Activated T-helper 2 cell treated with anti-CD3 and anti-CD28 coated beads, Interferon-gamma antibody, Interleukin-2, Interleukin-4, amounts not matched to agents 10 μg/mL and 5 μg/mL and 100 μg/mL, durations not matched to agents 14 hours and 24 hours and 36 hours (primary cell): ENCODE measurements around the gene PLB1. TPM values are rescaled to one million over a fixed set of nuclear protein-coding genes. Genes with fewer than 3 reads are reported as not detected.
"Not testable (repeated sequence)": the region's sequence is repeated elsewhere in the genome, so short reads cannot be mapped to it uniquely, and the experiment has no call there.

Experiments
- DNase-seq: peaks from one replicate; pipeline ENCODE4 v3.0.0; 2021; ENCODE audit warnings: low spot score
- H3K27ac Mint-ChIP-seq: one replicate; pipeline ENCODE4 v1.8.0; 2021; ENCODE audit warnings: mixed read lengths
- H3K27me3 Mint-ChIP-seq: one replicate; pipeline ENCODE4 v1.8.0; 2021; ENCODE audit warnings: low read depth, mixed read lengths
- H3K36me3 Mint-ChIP-seq: one replicate; pipeline ENCODE4 v1.8.0; 2021; ENCODE audit warnings: low read depth, mixed read lengths
- H3K4me1 Mint-ChIP-seq: one replicate; pipeline ENCODE4 v1.8.0; 2021; ENCODE audit warnings: low read depth, mixed read lengths
- H3K4me3 Mint-ChIP-seq: one replicate; pipeline ENCODE4 v1.8.0; 2021; ENCODE audit warnings: low read depth, mild to moderate bottlenecking, moderate library complexity, mixed read lengths
- H3K9me3 Mint-ChIP-seq: one replicate; pipeline ENCODE4 v1.8.0; 2021; ENCODE audit warnings: mixed read lengths
- intact Hi-C: fragments of 100-400 bp; cut with micrococcal nuclease; formaldehyde crosslinking; loops from one replicate; pipeline ENCODE4 v1.15.1; 2023
- total RNA-seq: library from RNA; stranded (reverse); gene quantifications from 2 replicates; pipeline ENCODE4 v1.2.3, GENCODE V29; 2022

PLB1 gene
- total RNA-seq, 1 donor from 2014 or later, result 1.8 TPM

DNA sequence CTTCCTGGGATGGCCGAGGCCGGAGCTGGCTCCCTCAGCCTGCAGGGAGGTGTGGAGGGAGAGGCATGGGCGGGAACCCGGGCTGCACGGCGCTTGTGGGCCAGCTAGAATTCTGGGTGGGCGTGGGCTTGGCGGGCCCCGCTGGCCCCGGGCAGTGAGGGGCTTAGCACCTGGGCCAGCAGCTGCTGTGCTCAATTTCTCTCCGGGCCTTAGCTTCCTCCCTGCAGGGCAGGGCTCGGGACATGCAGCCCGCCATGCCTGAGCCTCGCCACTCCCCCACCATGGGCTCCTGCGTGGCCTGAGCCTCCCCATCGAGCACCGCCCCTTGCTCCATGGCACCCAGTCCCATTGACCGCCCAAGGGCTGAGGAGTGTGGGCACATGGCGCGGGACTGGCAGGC, 23.2 kb upstream of the PLB1 start:
- peaks cover 41% of the 10 kb centered on the region for H3K4me1 Mint-ChIP-seq
- H3K9me3 Mint-ChIP-seq, DNase-seq, H3K27me3 Mint-ChIP-seq, intact Hi-C loops, H3K36me3 Mint-ChIP-seq, H3K27ac Mint-ChIP-seq, H3K4me3 Mint-ChIP-seq: not testable (repeated sequence)

DNA sequence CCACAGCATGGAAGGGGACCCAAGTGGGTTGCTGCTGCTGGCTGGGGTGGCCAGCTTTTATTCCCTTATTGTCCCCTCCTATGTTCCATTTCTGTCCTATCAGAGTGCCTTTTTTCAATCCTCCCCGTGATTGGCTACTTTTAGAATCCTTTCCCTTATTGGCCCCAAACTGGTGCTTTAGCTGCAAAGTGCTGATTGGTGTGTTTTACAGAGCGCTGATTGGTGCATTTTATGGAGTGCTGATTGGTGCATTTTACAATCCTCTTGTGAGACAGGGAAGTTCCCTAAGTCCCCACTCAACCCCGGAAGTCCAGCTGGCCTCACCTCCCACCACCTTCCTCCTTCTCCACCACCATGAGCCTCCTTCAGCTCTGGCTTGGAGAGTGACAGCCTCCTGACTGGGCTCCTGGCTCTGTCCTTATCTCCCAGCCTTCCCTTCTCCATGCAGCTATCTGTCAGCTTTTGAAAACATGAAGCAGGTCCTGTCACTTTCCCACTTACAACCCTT, 20.7 kb upstream of the PLB1 start:
- DNase-seq, result no peak
- H3K4me1 Mint-ChIP-seq, result peaks cover 30% of the 10 kb centered on the region

DNA sequence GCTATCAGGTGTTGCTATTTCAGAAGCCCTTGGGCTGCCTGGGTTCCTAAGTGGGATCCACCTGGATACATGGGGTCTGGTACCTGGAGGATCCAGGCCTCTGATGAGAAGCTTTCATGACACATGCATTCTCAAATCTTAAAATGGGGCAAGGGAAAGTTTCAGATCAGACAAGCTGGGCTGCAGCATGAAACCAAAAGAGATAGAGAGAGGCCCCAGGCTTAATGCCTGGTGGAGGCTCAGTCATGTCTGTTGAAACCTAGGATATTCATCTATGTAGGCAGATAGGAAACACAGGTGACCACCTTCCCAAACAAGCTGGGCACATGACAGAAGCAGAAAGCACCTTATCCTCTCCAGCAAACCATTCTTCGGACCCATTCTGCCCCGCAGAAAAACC, 18.8 kb upstream of the PLB1 start:
- H3K9me3 Mint-ChIP-seq, result peaks cover 12% of the 10 kb centered on the region
- no peak overlapping the region for H3K4me3 Mint-ChIP-seq
- no peak for DNase-seq
- H3K27me3 Mint-ChIP-seq, result peaks cover 3% of the 10 kb centered on the region
- no peak overlapping the region for H3K27ac Mint-ChIP-seq
- H3K4me1 Mint-ChIP-seq, result peaks cover 20% of the 10 kb centered on the region
- intact Hi-C loops, result no loop called here
- no peaks in the 10 kb centered on the region for H3K36me3 Mint-ChIP-seq

More for the DNA sequence above, 20.7 kb upstream of the PLB1 start:
- intact Hi-C loops, result no loop called here
- no peaks in the 10 kb centered on the region for H3K36me3 Mint-ChIP-seq
- no peak overlapping the region for H3K27ac Mint-ChIP-seq
- peaks cover 8% of the 10 kb centered on the region for H3K9me3 Mint-ChIP-seq
- H3K4me3 Mint-ChIP-seq, result no peak overlapping the region
- peaks cover 3% of the 10 kb centered on the region for H3K27me3 Mint-ChIP-seq

DNA sequence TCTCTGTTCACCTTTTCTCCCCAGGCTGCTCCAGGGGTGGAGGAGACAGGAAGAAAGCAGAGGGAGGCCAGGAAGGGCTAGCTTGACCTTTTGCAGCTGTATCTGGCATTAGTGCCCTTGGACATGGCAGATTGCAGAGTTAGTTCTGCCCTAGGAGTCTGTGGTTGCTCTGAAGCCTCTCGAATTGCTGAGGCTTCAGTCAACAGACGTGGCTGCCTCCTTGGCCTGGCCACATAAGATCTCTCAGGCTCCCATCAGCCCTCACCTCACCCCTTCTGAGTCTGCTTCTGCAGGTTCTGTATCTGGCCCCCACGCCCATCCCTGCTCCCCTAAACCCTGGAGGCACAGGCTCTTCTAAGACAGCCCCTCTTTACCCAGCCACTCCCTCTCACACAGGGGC, 18.2 kb upstream of the PLB1 start:
- no peak overlapping the region for H3K27ac Mint-ChIP-seq
- no peaks in the 10 kb centered on the region for H3K36me3 Mint-ChIP-seq
- intact Hi-C loops, result no loop called here

DNA sequence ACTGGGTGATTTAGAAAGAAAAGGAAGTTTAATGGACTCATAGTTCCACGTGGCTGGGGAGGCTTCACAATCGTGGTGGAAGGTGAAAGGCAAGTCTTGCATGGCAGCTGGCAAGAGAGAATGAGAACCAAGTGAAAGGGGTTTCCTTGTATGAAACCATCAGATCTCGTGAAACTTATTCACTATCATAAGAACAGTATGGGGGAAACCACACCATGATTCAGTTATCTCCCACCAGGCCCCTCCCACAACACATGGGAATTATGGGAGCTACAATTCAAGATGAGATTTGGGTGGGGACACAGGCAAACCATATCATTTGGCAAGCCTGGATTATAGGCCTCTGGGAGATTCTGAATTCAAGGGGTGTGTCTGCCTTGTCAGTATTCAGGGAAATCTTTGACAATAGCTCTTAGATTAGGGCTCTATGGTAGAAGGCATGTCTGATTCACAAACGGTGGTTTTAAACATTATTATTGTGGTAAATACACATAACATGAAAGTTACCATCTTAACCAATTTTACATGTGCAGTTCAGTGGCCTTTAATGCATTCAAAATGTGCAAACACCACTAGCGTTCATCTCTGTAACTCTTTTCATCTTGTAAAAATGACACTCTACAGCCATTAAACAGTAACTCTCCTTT, 15.3 kb upstream of the PLB1 start:
- H3K27ac Mint-ChIP-seq, result no peak overlapping the region
- intact Hi-C loops, result no loop called here
- no peak for DNase-seq
- H3K36me3 Mint-ChIP-seq, result no peaks in the 10 kb centered on the region
- H3K27me3 Mint-ChIP-seq, result peaks cover 5% of the 10 kb centered on the region
- H3K4me3 Mint-ChIP-seq, result no peak overlapping the region
- peaks cover 11% of the 10 kb centered on the region for H3K4me1 Mint-ChIP-seq
- peaks cover 15% of the 10 kb centered on the region for H3K9me3 Mint-ChIP-seq

More for the DNA sequence above, 18.2 kb upstream of the PLB1 start:
- Mint-ChIP-seq H3K4me3 (no peak overlapping the region), H3K4me1 (peaks cover 16% of the 10 kb centered on the region), H3K9me3 (peaks cover 16% of the 10 kb centered on the region), H3K27me3 (peaks cover 5% of the 10 kb centered on the region)
- DNase-seq, result no peak

DNA sequence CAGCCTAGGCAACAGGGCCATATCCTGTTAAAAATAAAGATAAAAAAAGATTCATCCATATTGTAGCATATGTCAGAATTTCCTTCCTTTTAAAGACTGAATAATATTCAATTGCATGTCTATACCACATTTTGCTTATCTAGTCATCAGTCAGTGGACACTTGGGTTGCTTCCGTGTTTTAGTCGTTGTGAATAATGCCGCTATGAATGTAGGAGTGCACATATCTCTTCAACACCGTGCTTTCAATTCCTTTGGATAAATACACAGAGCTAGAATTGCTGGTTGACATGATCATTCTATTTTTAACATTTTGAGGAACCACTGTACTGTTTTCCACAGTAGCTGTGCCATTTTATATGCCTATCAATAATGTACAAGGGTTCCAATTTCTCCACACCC, 14.0 kb upstream of the PLB1 start:
- no peak overlapping the region for H3K4me3 Mint-ChIP-seq
- no peak for DNase-seq
- H3K4me1 Mint-ChIP-seq, result peaks cover 11% of the 10 kb centered on the region
- H3K36me3 Mint-ChIP-seq, result no peaks in the 10 kb centered on the region
- no peak overlapping the region for H3K27ac Mint-ChIP-seq
- intact Hi-C loops, result no loop called here
- peaks cover 5% of the 10 kb centered on the region for H3K27me3 Mint-ChIP-seq
- H3K9me3 Mint-ChIP-seq, result peaks cover 15% of the 10 kb centered on the region

DNA sequence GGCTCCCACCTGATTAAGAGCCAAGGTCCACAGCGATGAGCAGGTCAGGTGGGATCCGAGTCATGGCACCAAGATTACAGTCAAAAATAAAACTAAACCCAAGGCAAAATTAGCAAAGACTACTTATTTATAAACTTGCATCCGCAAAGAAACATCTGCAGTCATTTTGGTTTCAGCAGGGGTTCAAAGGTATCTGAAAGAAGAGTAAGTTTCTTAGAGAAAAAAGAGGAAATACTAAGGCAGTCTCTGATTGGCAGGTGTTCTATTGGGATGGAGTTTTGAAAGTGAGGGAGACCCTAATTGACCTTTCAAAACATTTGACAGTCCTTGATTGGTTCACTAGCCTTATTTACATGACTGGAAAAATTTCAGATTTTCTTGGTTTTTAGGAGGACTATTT, 11.0 kb upstream of the PLB1 start:
- H3K27ac Mint-ChIP-seq, result no peak overlapping the region
- intact Hi-C loops, result no loop called here

DNA sequence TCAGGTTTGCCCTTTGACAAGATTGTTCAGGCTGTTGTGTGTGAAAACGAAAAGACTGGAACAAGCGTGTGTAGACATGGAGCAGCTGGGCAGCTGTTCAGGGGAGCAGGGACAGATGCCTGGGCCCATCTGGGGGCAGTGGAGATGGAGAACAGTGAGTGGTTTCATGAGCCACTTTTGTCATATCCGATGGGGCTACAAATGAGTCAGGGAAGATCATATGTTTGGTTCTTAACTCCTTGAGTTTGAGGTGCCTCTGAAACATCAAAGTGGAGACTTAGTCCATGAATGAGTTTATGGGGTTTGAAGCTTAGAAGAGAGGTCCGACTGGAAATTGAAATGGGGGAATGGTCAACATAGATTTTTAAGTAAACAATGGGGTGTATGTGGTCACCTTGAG, 9.3 kb upstream of the PLB1 start:
- peaks cover 3% of the 10 kb centered on the region for H3K27me3 Mint-ChIP-seq
- H3K4me3 Mint-ChIP-seq, result no peak overlapping the region
- no peaks in the 10 kb centered on the region for H3K36me3 Mint-ChIP-seq
- no peak overlapping the region for H3K27ac Mint-ChIP-seq
- intact Hi-C loops, result no loop called here
- peaks cover 7% of the 10 kb centered on the region for H3K9me3 Mint-ChIP-seq
- DNase-seq, result no peak
- H3K4me1 Mint-ChIP-seq, result peaks cover 2% of the 10 kb centered on the region

More for the DNA sequence above, 11.0 kb upstream of the PLB1 start:
- H3K4me3 Mint-ChIP-seq, result no peak overlapping the region
- H3K27me3 Mint-ChIP-seq, result peaks cover 3% of the 10 kb centered on the region
- peaks cover 15% of the 10 kb centered on the region for H3K9me3 Mint-ChIP-seq
- H3K36me3 Mint-ChIP-seq, result no peaks in the 10 kb centered on the region
- H3K4me1 Mint-ChIP-seq, result peaks cover 7% of the 10 kb centered on the region
- no peak for DNase-seq

DNA sequence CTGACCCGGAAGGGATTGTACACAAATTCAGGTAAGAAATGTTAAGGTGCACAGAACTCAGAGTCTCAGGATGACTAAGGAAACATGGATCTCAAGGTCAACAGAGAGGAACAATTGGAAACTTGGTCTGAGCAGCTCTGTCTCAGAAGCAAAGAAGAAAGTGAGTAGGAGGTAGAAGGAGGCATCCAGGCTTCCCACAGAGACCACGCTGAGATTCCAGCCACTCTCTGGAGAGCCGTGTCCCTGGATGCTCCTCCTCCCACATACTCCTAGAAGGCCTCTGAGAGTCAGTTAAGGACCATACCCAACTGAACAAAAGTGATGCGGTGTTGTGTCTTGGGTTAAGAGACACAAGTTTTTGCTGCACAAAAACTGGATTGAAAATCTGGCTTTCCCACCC, 8.6 kb upstream of the PLB1 start:
- Mint-ChIP-seq H3K36me3 (no peaks in the 10 kb centered on the region), H3K27ac (no peak overlapping the region), H3K4me3 (no peak overlapping the region), H3K27me3 (peaks cover 3% of the 10 kb centered on the region), H3K4me1 (peaks cover 2% of the 10 kb centered on the region), H3K9me3 (peaks cover 7% of the 10 kb centered on the region)
- no peak for DNase-seq
- intact Hi-C loops, result no loop called here

DNA sequence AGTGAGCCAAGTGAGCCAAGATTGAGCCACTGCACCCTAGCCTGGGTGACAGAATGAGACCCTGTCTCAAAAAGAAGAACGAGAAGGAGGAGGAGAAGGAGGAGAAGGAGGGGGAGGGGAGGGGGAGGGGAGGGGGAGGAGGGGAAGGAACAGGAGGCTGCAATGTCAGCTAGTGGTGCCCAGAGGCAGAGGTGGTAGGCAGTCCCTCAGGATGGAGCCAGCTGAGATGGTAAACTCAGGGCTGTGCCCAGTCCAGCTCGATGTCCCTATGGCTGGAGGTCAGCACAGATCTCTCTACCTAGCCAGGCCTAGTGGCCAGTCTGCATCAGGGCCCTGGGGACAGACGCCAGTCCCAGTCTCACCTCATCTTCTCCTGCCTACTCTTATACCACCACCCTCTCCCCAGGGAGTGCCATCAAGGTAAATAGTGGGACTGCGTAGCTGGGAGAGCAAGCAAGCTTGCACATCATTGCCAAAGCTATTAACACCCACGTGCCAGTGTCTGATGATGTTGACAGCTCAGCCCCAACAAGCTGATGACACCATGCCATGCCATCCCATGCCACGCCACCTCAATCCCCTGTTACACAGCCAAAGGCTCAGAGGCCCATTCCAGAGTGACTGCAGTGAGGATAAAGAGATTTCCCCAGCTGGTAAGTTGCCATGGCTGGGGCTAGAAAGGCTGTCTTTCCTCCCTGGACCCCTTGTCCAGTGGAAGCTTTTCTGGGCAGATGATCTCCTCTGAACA, 7.6 kb upstream of the PLB1 start:
- no peak overlapping the region for H3K4me3 Mint-ChIP-seq
- peaks cover 2% of the 10 kb centered on the region for H3K4me1 Mint-ChIP-seq
- no peaks in the 10 kb centered on the region for H3K9me3 Mint-ChIP-seq
- intact Hi-C loops, result no loop called here
- no peak for DNase-seq
- H3K27ac Mint-ChIP-seq, result no peak overlapping the region
- H3K36me3 Mint-ChIP-seq, result no peaks in the 10 kb centered on the region
- no peaks in the 10 kb centered on the region for H3K27me3 Mint-ChIP-seq

DNA sequence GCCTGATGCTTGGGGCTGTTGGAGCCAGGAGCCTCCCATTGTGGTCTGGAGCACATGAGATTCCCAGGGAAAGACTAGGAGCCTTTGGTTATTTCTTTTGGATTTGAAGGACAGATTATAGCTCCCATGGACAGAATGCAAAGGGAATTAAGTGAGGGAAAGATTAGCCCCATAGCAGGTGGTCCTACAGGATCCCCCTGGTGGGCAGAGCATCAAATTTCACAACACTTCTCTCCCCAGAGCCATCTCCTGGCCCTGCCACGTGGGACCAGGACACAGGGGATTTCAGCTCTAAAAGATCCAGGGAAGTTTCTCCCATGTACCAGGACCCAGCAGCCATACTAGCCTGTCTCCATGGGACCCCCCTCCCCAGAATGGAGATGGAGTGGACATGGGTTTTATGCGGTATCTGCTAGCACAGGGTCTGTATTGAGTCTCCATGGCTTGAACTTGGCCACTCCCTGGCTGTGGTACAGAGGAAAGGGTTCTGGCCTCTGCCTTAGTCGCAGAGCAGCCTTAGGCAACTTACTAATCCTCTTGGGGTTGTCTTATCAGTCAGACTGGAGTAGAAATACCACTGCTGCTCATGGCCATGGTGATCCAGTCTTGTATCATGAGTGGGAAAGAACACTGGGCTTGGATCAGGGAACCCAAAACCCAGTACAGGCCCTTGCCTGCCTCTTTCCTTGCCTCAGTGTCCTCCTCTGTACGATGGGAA, 6.8 kb upstream of the PLB1 start:
- Mint-ChIP-seq H3K9me3 (no peaks in the 10 kb centered on the region), H3K4me3 (no peak overlapping the region), H3K36me3 (no peaks in the 10 kb centered on the region), H3K4me1 (peaks cover 2% of the 10 kb centered on the region), H3K27ac (no peak overlapping the region), H3K27me3 (no peaks in the 10 kb centered on the region)
- intact Hi-C loops, result no loop called here
- DNase-seq, result no peak

DNA sequence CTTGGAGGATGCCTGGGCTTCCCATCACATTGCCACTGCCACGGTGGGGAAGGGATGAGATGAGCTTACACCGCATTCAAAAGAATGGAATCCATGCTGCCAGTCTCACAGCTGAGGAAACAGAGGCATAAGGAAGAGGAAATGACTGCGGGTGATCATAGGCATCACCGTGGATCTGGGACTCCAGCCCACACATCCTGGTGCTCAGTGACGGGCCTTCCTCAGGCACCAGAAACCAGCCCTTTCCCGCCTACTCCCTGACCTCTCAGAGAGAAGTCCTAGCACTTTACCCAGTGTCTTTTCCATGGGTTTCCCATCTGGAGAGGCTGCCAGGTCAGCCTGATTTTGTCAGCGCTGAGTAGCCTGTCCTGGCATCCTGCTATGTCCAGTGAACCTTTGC, 5.3 kb upstream of the PLB1 start:
- DNase-seq, result no peak
- H3K36me3 Mint-ChIP-seq, result no peaks in the 10 kb centered on the region
- intact Hi-C loops, result no loop called here
- H3K4me1 Mint-ChIP-seq, result peaks cover 2% of the 10 kb centered on the region
- H3K9me3 Mint-ChIP-seq, result no peaks in the 10 kb centered on the region
- H3K4me3 Mint-ChIP-seq, result no peak overlapping the region
- H3K27me3 Mint-ChIP-seq, result no peaks in the 10 kb centered on the region
- H3K27ac Mint-ChIP-seq, result no peak overlapping the region

DNA sequence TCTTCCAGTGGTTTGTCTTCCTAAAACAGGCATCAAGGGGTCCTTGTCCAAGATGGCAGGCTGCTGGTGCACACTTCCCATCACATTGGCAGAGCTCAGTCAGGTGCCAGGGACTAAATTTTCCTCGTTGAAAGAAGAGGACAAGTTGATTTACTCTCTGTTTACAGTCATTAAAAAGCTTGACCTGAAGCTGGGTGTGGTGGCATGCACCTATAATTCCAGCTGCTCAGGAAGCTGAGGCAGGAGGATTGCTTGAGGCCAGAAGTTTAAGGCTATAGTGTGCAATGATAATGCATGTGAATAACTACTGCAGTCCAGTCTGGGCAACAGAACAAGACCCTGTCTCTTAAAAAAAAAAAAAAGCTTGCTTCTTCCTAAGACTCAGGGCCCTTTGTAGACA, 3.6 kb upstream of the PLB1 start:
- Mint-ChIP-seq H3K36me3 (no peaks in the 10 kb centered on the region), H3K4me1 (no peaks in the 10 kb centered on the region), H3K27ac (no peak overlapping the region), H3K9me3 (no peaks in the 10 kb centered on the region), H3K4me3 (no peak overlapping the region), H3K27me3 (peaks cover 11% of the 10 kb centered on the region)
- intact Hi-C loops, result no loop called here
- no peak for DNase-seq
